HPDE6-E6E7 (cell line): ENCODE data around the gene DHX8.

ENCODE experiments used
- DNase-seq: peaks from one replicate; pipeline ENCODE4 v3.0.0; 2011; ENCODE audit warnings: missing footprints; ENCODE audit errors: extremely low spot score

Gene DHX8

DNA sequence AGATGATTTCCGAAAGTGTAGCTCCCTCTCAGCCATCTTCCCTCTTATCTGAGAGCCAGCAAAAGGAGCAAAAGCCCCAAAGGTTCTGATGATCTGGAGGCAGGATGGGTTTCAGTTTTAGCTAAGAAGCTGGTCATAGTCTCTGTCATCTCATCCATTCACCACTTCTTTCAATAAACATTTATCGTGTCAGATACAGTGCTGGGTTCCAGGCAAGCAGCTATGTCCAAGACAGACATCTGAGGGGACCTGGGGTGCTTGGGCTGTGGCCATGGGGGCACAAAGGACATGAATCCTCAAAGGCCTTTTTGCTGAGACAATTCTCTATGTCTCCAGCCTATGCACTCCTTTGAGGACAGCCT, 63.4 kb downstream of the DHX8 start:
- DNase-seq: no peak

DNA sequence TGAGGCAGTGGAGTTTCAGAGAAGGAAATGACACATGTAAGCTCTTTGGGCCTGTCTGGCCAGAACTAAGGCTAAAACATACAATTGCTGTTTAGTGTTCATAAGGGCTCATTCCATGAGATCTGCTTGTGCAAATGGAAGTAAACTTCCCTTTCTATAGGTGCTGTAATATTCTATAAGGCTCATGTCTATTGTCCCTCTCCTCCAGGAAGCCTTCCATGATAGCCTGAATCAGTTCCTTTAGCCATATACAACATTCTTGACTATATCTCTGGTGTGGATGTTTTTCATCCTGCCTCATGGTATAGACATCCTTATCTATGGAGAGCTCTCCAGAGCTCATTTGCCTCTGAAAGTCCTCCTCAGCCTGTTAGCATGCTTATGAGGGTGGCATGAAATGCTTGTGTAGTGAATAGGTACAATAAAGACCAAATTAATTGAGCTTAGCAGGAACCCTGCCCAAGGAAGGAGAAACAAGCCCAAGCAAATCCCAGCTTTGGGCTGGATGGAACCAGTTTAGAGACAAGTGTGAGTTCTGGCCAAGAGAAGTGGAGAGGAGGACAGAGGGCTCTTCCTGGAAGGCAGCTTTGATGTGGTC, 64.0 kb downstream of the DHX8 start:
- DNase-seq: no peak

DNA sequence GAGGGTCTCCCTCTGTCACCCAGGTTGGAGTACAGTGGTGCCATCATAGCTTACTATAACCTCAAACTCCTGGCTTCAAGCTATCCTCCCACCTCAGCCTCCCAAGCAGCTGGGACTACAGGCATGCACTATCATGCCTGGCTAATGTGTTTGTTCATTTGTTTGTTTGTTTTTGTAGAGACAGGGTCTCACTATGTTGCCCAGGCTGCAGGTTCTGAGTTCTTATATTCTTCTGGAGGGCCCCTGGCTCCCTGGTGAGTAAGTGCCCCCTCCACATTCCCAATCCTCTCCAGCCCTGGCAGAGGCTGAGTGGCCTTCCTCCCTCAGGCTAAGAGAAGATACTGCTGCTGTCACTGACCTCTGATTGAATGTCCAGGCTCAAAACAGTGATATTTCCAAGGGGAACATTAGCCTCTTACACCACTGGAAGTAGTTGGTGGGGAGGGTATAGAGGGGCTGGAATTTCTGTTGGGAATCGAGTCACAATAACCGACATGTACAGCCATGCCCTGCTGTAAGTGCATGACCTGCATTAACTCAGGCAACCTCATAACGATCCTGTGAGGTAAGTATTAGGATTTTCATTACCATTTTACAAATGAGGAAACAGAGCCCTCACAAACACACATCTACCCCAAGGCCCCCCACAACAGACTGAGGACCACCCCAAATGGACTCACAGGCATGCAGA, 65.1 kb downstream of the DHX8 start:
- DNase-seq: no peak

DNA sequence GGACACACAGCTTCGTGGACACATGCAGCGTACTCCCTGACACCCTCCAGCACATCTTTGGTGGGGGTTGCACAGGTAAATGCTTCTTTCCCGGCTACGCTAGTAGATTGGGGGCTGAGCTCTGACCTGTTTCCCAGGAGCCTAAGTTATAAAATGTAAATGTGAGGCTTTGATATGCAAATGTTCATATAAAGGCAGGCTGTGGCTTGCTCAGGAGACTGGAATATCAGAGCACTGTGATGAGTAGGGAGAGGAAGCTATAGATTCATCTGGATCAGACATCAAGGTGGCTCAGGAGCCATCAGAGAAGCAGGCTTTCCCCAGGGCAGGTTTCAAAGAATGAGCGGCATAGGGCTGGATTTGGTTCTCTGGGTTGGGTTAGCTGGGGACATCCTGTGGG, 65.7 kb downstream of the DHX8 start:
- no peak for DNase-seq

DNA sequence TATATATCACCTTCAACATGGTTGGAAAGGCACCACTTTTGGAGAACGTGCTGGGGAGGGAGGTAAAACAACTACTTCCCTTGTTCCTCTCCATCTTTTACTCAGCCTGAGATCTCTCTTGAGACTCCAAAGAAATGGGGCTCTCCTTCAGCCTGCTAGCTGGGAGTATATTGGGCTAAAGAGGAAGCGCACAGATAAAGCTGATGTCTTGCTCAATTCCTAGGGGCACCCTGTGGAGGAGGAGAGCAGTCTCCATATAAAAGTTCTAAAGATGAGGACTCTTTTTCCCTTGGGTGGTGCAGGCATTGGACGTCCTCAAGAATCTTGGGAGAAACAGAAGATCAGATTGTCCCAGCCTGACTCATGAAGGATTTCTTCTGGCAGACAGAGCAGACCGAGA, 67.0 kb downstream of the DHX8 start:
- DNase-seq: no peak

DNA sequence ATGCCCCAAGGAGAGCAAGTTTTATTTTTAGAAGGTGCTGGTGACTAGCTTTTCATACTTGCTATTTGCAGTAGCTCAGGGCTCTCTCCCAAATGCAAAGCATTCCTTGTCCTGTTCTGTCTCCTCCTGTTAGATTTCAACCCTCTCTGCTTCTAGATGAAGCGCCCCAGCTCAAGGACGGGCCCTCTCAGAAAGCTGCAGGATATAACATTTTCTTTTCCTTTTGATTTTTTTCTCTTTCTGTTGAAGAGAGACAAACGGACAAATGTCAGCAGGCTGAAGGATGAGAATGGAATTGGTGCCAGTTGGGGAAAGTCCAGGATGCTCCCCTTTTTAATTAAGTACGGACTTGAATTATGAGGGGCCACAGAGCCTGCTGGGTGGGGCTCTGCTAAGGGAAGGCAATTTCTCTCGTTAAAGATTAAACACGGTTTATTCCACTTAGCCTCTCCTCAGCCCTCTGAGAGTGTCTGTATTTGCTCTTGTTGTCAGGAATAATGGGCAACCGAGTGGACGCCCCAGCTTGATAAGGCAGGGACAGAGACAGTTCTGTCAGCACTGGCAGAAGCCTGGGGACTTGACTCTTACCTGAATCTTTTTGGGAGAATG, 68.6 kb downstream of the DHX8 start:
- DNase-seq: no peak

DNA sequence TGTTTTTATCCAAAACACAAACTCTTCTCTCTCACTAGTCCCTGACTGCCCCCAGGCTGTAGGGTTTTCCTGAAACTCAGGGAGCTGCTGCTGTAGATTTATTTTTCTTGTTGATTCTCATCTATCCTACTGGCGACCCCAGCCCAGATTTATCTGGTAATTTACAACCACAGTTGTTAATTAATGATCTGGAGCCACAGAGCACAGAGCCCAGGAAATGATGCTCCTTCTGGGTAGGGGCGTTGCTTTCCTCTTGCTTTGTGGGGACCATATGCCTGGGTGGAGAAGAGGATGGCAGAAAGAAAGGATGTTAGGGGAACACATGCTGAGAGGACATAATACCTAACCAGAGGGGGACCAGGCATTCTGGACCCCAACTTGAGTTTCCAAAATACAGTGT, 69.8 kb downstream of the DHX8 start:
- no peak for DNase-seq

DNA sequence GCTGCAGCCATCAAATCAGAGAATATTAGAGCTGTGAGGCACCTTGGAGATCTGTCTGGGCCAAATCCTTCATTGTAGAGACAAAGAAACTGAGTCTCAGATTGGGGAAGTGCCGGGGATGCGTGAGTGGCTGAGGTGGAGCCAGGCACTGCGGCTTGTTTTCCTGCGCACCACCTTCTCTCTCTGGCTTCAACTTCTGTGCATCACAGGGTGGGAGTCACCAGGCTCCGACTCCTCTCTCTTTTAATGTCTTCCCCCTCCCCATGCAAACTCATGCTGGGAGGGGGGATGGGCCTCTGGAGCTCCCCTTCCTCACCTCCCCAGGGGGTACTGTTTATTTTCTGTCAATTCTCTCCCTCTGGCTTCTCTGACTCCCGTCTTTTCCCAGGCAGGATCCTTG, 71.1 kb downstream of the DHX8 start:
- DNase-seq: no peak

DNA sequence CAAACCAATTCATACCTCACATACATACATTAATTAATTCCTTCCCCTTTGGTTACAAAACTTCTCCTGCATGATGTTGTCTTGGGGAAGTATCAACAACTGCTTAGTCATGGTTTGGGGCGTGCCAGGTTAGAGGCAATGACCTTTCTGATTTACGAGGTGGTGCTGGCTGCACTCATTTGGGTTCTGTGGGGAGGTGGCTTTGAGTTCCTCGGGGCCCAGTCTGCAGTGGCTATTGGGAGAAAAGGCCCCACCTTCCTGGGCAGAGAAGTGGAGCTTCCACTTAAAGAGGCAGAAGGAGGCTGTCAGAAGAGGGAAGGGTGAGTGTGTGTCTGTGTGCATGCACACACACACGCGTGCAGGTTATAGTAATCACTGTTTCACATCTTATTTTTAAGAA, 72.5 kb downstream of the DHX8 start:
- DNase-seq: peak; percentile 60

DNA sequence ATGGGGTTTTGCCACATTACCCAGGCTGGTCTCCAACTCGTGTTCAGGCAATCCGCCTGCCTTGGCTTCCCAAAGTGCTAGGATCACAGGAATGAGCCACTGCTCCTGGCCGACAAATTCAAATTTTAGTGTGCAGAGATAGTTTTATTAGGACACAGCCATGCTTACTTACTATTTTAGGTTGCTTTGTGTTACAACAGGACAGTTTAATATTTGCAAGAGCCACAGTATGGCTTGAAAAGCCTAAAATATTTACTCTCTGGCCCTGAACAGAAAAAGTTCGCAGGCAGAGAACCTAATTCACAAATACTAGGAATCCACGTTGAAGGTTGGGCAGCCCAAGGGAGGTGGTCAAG, 75.0 kb downstream of the DHX8 start:
- DNase-seq: no peak

- no peak for DNase-seq
These were observed 75.5 kb downstream of the DHX8 start for GRCh38 chr17:43559161-43559816.

GRCh38 chr17:43560461-43561427, 77.0 kb downstream of the DHX8 start:
- DNase-seq: no peak

DNA sequence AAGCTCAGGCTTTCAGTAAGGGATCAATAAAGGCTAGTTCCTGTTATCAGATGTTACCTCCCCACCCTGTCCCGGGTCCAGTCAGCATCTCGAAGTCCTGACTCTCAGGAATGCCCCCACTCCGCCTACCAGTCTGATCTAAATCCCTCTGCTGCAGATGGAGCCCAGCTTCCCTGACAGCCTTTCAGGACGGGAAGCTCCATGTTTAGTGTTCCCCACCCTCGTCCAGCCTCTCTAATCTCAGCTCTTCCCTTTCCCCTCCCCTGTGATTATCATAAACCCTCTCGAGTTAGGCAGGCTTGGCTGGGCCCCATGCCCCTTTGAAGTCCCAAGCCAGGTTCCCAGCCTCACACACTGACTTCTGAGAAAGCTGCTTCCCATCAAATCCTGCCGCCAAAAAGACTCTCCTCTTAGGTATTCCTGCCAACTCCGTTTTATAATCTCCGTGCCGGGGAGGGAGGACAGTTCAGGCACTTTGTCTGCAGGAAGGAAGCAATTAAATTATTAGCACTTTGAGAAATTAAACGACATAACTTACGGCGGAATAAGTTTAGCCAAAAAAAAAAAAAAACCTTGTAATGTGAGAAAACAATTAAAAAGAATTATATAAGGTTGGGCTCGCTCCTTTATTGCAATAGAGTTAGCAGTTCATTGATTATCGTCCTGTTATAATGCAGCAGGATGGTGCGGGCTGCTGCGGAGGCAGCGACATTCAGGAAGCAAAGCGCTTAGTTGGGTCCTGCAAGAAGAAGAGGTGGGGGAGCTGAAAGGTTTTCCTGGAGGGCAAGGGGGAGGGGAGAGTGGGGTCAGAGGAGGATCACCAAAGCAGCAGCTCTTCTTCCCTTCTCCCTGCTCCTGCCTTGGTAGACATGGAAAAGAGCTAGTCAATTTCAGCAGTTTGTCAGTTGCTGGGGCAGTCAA, 79.2 kb downstream of the DHX8 start:
- no peak for DNase-seq

DNA sequence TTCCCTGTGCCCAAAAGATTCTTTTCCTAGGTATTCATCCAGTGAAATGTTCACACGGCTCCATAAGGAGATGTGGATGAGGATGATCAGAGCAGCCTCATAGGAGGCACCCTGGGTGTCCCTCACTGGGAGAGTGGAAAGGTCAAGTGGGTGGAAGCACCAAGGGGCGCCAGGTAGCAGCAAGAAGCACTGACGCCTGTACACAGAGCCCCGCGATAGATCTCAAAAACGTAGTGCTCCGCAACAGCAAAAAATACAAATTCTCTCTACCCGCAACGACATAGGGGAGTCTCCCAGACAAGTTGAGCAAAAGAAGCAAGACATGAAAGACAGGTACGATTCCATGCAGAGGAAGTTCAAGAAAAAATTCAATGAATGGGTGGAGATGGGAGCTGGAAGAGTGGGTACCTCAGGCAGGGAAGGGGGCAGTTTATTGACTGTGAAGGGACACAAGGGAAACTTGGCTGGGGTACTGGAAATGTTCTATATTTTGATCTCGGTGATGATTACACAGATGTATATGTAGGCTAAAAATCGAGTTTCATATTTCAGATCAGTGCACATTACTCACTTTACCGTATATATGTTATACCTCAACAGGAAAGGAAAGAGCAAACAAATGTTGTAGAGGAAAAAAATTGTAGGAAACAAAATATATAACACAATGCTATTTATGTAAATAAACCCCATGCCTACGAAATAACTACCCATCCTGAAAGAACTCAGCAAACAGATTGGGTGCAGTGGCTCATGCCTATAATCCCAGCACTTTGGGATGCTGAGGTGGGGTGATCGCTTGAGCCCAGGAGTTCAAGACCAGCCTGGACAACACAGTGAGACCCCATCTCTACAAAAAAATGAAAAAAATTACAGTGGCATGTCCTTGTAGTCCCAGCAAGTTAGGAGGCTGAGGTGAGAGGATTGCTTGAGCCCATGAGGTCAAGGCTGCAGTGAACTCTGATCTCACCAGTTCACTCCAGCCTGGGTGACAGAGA, 80.1 kb downstream of the DHX8 start:
- DNase-seq: no peak

DNA sequence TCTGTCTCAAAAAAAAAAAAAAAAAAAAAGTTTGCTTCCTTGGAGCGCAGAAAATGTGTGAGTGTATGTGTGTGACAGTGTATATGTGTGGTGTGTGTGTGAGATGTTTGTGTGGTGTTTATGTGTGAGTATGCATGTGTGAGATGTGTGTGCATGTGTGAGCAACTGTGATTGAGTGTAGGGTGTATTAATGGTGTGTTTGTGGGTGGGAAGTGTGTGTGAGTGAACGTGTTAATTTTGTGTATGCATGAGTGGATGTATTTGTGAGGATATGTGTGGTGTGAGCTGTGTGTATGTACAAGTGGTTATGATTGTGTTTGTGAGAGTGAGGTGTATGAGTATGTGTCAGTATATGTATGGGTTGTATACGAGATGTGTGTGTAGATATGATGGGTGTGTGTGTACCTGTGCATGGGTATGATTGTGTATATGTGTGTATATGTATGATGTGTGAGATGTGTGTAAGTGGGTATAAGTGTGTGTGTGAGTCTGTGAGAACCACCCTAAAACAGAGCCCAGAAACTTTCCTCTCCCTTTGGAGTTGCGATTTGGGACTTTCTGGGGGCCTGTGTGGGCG, 84.8 kb downstream of the DHX8 start:
- DNase-seq: no peak

GRCh38 chr17:43570518-43570928, 86.7 kb downstream of the DHX8 start:
- no peak for DNase-seq

GRCh38 chr17:43572368-43572980, 88.7 kb downstream of the DHX8 start:
- no peak for DNase-seq

DNA sequence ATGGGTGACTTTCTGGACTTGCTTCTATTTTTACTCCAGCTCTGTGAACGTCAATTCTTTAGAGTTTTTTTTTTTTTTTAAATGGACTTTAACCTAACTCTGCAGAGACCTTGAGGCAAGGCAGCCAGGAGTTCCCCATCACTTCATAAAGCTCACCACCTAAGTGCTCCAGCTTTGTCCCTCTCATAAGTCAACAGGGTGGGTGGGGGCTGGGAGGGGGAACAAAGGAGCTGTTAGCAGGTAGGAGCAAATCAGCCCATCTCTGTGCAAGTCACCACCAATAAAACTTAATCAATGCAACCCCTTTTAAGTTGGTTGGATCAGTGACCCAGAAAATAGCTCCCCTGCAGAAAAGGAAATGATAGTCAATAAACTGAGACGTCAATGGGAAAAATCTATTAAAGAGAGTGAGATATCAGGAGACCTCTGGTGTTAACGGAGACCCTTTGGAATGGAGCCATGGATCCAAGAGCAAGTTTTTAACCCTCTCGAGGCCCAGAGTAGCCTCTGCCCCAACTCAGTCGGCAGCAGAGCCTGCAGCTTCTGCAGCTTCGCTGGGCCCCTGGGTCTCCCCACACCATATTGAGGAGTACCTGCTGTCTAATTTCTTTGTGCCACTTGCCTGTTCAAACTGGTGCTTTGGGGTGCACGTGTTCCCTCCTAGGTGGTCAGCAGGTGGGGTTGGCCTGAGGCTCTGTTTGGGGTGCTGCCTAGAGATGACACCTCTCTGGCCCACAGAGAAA, 90.0 kb downstream of the DHX8 start:
- no peak for DNase-seq
